HepG2 (cell line): ENCODE results near the gene DAD1. TPM values are rescaled to one million over a fixed set of nuclear protein-coding genes. Genes with fewer than 3 reads are reported as not detected.

Experiments
- ASH2L ChIP-seq: fragments of 300-600, 200-600 bp; sonication (generic); IDR thresholded peaks from 2 replicates; pipeline ENCODE4 v1.7.0; 2017; ENCODE audit warnings: low read depth, mild to moderate bottlenecking, moderate library complexity, mixed read lengths, low read length; ENCODE audit not compliant: insufficient read length
- CCDC6 ChIP-seq: sonication (generic); formaldehyde crosslinking; IDR thresholded peaks from 2 replicates; pipeline ENCODE4 v1.8.1; 2022; ENCODE audit warnings: mild to moderate bottlenecking, missing genetic modification reagents, moderate library complexity
- EEA1 ChIP-seq: sonication (generic); formaldehyde crosslinking; IDR thresholded peaks from 2 replicates; pipeline ENCODE4 v1.5.1; 2020; ENCODE audit warnings: mild to moderate bottlenecking, missing genetic modification reagents, borderline replicate concordance
- HES4 ChIP-seq: sonication (generic); formaldehyde crosslinking; IDR thresholded peaks from 2 replicates; pipeline ENCODE4 v1.9.0; 2021; ENCODE audit warnings: mild to moderate bottlenecking, missing genetic modification reagents, borderline replicate concordance
- HMG20B ChIP-seq: conservative IDR thresholded peaks from 2 replicates; pipeline ENCODE4 v1.6.1; 2016; ENCODE audit warnings: missing genetic modification reagents, missing compliant biosample characterization
- HOXA5 ChIP-seq: sonication (generic); formaldehyde crosslinking; IDR thresholded peaks from 2 replicates; pipeline ENCODE4 v1.4.0; 2020; ENCODE audit warnings: missing genetic modification reagents
- NONO ChIP-seq, 2 experiments: fragments of 450-650 bp in 1 of 2; sonication (generic) in 1 of 2; formaldehyde crosslinking in 1 of 2; IDR thresholded peaks in 1 of 2; conservative IDR thresholded peaks in 1 of 2; 2 replicates each; pipeline versions ENCODE4 v1.6.1 to v1.8.0; 2017 to 2022; ENCODE audit warnings: mild to moderate bottlenecking in 1 of 2, missing genetic modification reagents in 1 of 2, moderate library complexity in 1 of 2
- PITX1 ChIP-seq: sonication (generic); formaldehyde crosslinking; IDR thresholded peaks from 2 replicates; pipeline ENCODE4 v1.5.1; 2020; ENCODE audit warnings: mild to moderate bottlenecking, missing genetic modification reagents
- RAD21 ChIP-seq: fragments of 450-650 bp; formaldehyde crosslinking; IDR thresholded peaks from 2 replicates; pipeline ENCODE4 v1.5.0; 2020; ENCODE audit warnings: mild to moderate bottlenecking
- SAP130 ChIP-seq: IDR thresholded peaks from 2 replicates; pipeline ENCODE4 v1.6.1; 2016; ENCODE audit warnings: low read depth
- TBL1XR1 ChIP-seq: fragments of 150-350 bp; IDR thresholded peaks from 2 replicates; pipeline ENCODE4 v1.6.1; 2014; ENCODE audit warnings: borderline replicate concordance, low read length; ENCODE audit not compliant: partially characterized antibody
- ZBTB38 ChIP-seq: sonication (generic); formaldehyde crosslinking; IDR thresholded peaks from 2 replicates; pipeline ENCODE4 v1.5.1; 2020; ENCODE audit warnings: mild to moderate bottlenecking, missing genetic modification reagents
- ZNF138 ChIP-seq: sonication (generic); formaldehyde crosslinking; IDR thresholded peaks from 2 replicates; pipeline ENCODE4 v1.5.0; 2020; ENCODE audit warnings: mild to moderate bottlenecking, low read depth, missing genetic modification reagents
- ZNF296 ChIP-seq: sonication (generic); formaldehyde crosslinking; conservative IDR thresholded peaks from 2 replicates; pipeline ENCODE4 v1.5.0; 2020; ENCODE audit warnings: mild to moderate bottlenecking, missing genetic modification reagents
- ZNF382 ChIP-seq: sonication (generic); formaldehyde crosslinking; IDR thresholded peaks from 2 replicates; pipeline ENCODE4 v1.5.0; 2020; ENCODE audit warnings: missing genetic modification reagents, mild to moderate bottlenecking, borderline replicate concordance
- ZNF580 ChIP-seq: IDR thresholded peaks from 2 replicates; pipeline ENCODE4 v1.6.1; 2016; ENCODE audit warnings: low read depth, borderline replicate concordance
- ZNF607 ChIP-seq: sonication (generic); formaldehyde crosslinking; IDR thresholded peaks from 2 replicates; pipeline ENCODE4 v1.5.1; 2020; ENCODE audit warnings: missing genetic modification reagents, mild to moderate bottlenecking, borderline replicate concordance
- ZNF710 ChIP-seq: sonication (generic); formaldehyde crosslinking; IDR thresholded peaks from 2 replicates; pipeline ENCODE4 v1.5.0; 2020; ENCODE audit warnings: mild to moderate bottlenecking, missing genetic modification reagents, borderline replicate concordance
- ZNF781 ChIP-seq: sonication (generic); formaldehyde crosslinking; IDR thresholded peaks from 2 replicates; pipeline ENCODE4 v1.5.1; 2020; ENCODE audit warnings: borderline replicate concordance, mild to moderate bottlenecking, missing genetic modification reagents; ENCODE audit errors: not compliant biosample characterization
- polyA plus RNA-seq, 8 experiments: library from polyadenylated mRNA; depleted of rRNA in 3 of 8; stranded (reverse) in 7 of 8; unstranded in 1 of 8; fragments of >200 nt; fragmentation: Illumina TruSeq in 4 of 8; extraction: Trizol in 4 of 8; gene quantifications; 2 replicates each; pipeline versions ENCODE4 v1.2.1 to v1.2.3, GENCODE V29; 2011 to 2016; ENCODE audit warnings: low read depth in 4 of 8, missing spikeins in 1 of 8, mixed read lengths in 1 of 8; ENCODE audit not compliant: insufficient read depth in 1 of 8
- total RNA-seq, 5 experiments: library from RNA; depleted of rRNA; stranded (reverse); fragments of >200 nt; fragmentation: Illumina TruSeq; extraction: Trizol; gene quantifications; 2 replicates each; pipeline ENCODE4 v1.2.3, GENCODE V29; 2016; ENCODE audit warnings: low read depth in 1 of 5
- TF ChIP-seq, protein P1 (sequence below): sonication (generic); formaldehyde crosslinking; IDR thresholded peaks from 2 replicates; pipeline ENCODE4 v1.4.0; 2020; ENCODE audit warnings: missing genetic modification reagents, mild to moderate bottlenecking, borderline replicate concordance
- TF ChIP-seq, protein P2 (sequence below): sonication (generic); formaldehyde crosslinking; IDR thresholded peaks from 2 replicates; pipeline ENCODE4 v1.4.0; 2020; ENCODE audit warnings: mild to moderate bottlenecking, missing genetic modification reagents
- TF ChIP-seq, protein P3 (sequence below): sonication (generic); formaldehyde crosslinking; IDR thresholded peaks from 2 replicates; pipeline ENCODE4 v1.4.0; 2020; ENCODE audit warnings: missing genetic modification reagents
- TF ChIP-seq, protein P4 (sequence below): conservative IDR thresholded peaks from 2 replicates; pipeline ENCODE4 v1.6.1; 2018; ENCODE audit warnings: missing genetic modification reagents

DAD1 gene
- total and polyA plus RNA-seq, 2 of the 13 experiments (the other 11 are each of a cell fraction or from before 2014, with no cell fraction given), result 558 to 626 TPM

- TF ChIP-seq EEA1 (CRISPR knock-in tag), result 0 out of 2 replicates have a peak, but pooled peaks have one; percentile 47
- TF ChIP-seq, protein P1, sequence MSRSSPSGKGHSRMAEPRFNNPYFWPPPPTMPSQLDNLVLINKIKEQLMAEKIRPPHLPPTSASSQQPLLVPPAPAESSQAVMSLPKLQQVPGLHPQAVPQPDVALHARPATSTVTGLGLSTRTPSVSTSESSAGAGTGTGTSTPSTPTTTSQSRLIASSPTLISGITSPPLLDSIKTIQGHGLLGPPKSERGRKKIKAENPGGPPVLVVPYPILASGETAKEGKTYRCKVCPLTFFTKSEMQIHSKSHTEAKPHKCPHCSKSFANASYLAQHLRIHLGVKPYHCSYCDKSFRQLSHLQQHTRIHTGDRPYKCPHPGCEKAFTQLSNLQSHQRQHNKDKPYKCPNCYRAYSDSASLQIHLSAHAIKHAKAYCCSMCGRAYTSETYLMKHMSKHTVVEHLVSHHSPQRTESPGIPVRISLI (CRISPR knock-in tag), result no peak
- peak; percentile 43; the same call in 1 of the 2 replicates for TF ChIP-seq ZBTB38
- peak; percentile 93; the same call in 1 of the 2 replicates for TF ChIP-seq HOXA5 (CRISPR knock-in tag)
- peak; percentile 72 for TF ChIP-seq ASH2L
- peak; percentile 42; the same call in 1 of the 2 replicates for TF ChIP-seq ZNF296 (CRISPR knock-in tag)
- peak; percentile 55 for TF ChIP-seq SAP130
- no peak for TF ChIP-seq ZNF138 (CRISPR knock-in tag)
- TF ChIP-seq, protein P2, sequence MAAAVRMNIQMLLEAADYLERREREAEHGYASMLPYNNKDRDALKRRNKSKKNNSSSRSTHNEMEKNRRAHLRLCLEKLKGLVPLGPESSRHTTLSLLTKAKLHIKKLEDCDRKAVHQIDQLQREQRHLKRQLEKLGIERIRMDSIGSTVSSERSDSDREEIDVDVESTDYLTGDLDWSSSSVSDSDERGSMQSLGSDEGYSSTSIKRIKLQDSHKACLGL, result no peak
- TF ChIP-seq, protein P3, sequence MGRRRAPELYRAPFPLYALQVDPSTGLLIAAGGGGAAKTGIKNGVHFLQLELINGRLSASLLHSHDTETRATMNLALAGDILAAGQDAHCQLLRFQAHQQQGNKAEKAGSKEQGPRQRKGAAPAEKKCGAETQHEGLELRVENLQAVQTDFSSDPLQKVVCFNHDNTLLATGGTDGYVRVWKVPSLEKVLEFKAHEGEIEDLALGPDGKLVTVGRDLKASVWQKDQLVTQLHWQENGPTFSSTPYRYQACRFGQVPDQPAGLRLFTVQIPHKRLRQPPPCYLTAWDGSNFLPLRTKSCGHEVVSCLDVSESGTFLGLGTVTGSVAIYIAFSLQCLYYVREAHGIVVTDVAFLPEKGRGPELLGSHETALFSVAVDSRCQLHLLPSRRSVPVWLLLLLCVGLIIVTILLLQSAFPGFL (CRISPR knock-in tag), result no peak
- TF ChIP-seq ZNF382 (CRISPR knock-in tag), result no peak
- no peak for TF ChIP-seq ZNF710 (CRISPR knock-in tag)
- no peak for TF ChIP-seq CCDC6 (CRISPR knock-in tag)
- peak; percentile 92 for TF ChIP-seq ZNF580 (CRISPR knock-in tag)
- TF ChIP-seq RAD21 (CRISPR knock-in tag), result peak; percentile 100
- TF ChIP-seq TBL1XR1, result no peak
- no peak for TF ChIP-seq NONO (IDR thresholded peaks at IDR 0.05)
- peak; percentile 84 for TF ChIP-seq NONO (CRISPR knock-in tag; conservative IDR thresholded peaks at IDR 0.05)
- 0 out of 2 replicates have a peak, but pooled peaks have one; percentile 64 for TF ChIP-seq HES4
- TF ChIP-seq, protein P4, sequence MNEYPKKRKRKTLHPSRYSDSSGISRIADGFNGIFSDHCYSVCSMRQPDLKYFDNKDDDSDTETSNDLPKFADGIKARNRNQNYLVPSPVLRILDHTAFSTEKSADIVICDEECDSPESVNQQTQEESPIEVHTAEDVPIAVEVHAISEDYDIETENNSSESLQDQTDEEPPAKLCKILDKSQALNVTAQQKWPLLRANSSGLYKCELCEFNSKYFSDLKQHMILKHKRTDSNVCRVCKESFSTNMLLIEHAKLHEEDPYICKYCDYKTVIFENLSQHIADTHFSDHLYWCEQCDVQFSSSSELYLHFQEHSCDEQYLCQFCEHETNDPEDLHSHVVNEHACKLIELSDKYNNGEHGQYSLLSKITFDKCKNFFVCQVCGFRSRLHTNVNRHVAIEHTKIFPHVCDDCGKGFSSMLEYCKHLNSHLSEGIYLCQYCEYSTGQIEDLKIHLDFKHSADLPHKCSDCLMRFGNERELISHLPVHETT (CRISPR knock-in tag), result 0 out of 2 replicates have a peak, but pooled peaks have one; percentile 23
- peak; percentile 80 for TF ChIP-seq ZNF607 (CRISPR knock-in tag)
- peak; percentile 91 for TF ChIP-seq ZNF781 (CRISPR knock-in tag)
- peak; percentile 89 for TF ChIP-seq PITX1 (CRISPR knock-in tag)
- TF ChIP-seq HMG20B (CRISPR knock-in tag), result peak; percentile 40; the same call in 1 of the 2 replicates
These were observed 31.9 kb downstream of the DAD1 start (continued) for GRCh38 chr14:22556990-22557623.
